HG02798 (cell line): ENCODE results near the gene CXCL9.
"Not testable (repeated sequence)": the region's sequence is repeated elsewhere in the genome, so short reads cannot be mapped to it uniquely, and the experiment has no call there.

Experiments used
- ATAC-seq: cut with Tn5 transposase; IDR thresholded peaks from one replicate; pipeline ENCODE4 v1.9.1; 2021; ENCODE audit warnings: mild to moderate bottlenecking; ENCODE audit not compliant: unreplicated experiment, poor library complexity

Gene CXCL9

GRCh38 chr4:75968084-75968483 lies 39.2 kb downstream of the CXCL9 start:
- ATAC-seq = no peak

- ATAC-seq = no peak
These were observed 43.8 kb downstream of the CXCL9 start for GRCh38 chr4:75963558-75963957.

GRCh38 chr4:75962072-75962471 lies 45.2 kb downstream of the CXCL9 start:
- ATAC-seq = not testable (repeated sequence)

GRCh38 chr4:75958546-75958945 lies 48.8 kb downstream of the CXCL9 start:
- not testable (repeated sequence) for ATAC-seq

GRCh38 chr4:75954811-75955210 lies 52.5 kb downstream of the CXCL9 start:
- ATAC-seq = not testable (repeated sequence)

- ATAC-seq = no peak
These were observed 53.8 kb downstream of the CXCL9 start for GRCh38 chr4:75953509-75953908.
